GM19239 (cell line): Measurements from ENCODE around the gene AOAH.

ENCODE experiments used
- DNase-seq: peaks from one replicate; pipeline ENCODE4 v3.0.0; 2011; ENCODE audit warnings: low spot score; ENCODE audit not compliant: insufficient read length
- FAIRE-seq: peaks from 2 replicates; lab custom pipeline; 2011; peaks lifted over from hg19 to GRCh38; lab: Jason Lieb, UNC

The AOAH gene

DNA sequence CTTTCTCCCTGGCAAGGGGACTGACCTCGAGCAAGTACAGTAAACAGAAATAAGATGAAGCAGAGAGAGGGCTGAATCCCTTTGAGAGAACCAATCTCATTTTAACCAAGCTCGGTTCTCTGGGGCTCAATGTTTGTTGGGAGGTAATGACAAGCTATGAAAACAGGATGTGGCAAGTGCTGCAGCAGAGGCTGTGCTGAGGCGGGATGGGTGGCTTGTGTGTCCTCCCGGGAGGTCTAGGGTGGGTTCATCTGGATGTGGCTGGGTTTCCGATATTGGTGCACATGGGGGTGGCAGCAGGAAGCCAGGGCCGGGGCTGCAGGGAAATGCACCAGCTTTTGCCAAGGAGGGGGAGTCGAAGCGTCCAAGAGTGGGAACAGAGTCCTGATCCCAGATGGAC lies 84.5 kb downstream of the AOAH start:
- FAIRE-seq (no peak), DNase-seq (no peak)

GRCh38 chr7:36638586-36639263 lies 85.6 kb downstream of the AOAH start:
- FAIRE-seq: no peak
- DNase-seq: no peak

- no peak for DNase-seq
- no peak for FAIRE-seq
These were observed 86.2 kb downstream of the AOAH start for GRCh38 chr7:36638140-36638539.

GRCh38 chr7:36637417-36637816 lies 86.9 kb downstream of the AOAH start:
- no peak for DNase-seq

DNA sequence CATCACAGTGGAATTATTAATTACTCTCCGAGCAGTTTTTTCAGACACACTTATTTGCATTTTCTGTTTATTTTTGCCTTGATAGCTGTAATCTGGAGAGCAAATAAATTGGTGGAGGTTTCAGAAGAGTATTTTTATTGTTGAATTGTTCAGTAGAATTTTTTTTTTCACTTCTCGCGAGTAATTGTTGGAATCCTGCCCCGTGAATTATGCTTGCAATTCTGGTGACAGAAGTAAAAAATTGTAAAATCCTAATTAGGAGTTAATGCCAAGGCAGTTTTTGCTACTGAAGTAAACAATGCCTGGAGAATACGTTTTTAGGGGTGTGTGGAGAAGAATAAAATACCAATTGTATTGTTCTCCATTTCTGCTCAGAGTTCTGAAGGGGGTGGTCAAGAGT lies 88.2 kb downstream of the AOAH start:
- DNase-seq: no peak
- FAIRE-seq: no peak

More at GRCh38 chr7:36637417-36637816, 86.9 kb downstream of the AOAH start:
- no peak for FAIRE-seq

DNA sequence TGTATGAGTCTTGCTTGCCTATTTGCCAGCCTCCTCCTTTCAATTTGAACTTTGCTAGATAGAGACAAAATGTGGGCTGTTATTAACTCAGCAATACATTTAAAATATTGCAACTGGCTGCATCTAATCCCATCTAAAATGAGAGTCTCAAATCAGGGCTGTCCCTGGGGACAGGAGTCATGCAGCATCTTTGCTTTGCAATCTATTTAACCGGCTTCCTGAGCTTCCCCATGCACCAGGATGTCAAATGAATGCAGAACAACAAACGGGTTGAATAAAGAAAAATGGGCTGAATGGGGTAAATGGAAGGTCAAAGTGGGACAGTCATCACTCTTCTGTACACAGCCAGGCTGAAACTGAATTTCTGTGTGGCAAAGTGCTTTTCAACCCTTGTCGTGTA lies 89.2 kb downstream of the AOAH start:
- DNase-seq: no peak
- FAIRE-seq: no peak

GRCh38 chr7:36633377-36633776 lies 90.9 kb downstream of the AOAH start:
- FAIRE-seq: no peak
- DNase-seq: no peak

DNA sequence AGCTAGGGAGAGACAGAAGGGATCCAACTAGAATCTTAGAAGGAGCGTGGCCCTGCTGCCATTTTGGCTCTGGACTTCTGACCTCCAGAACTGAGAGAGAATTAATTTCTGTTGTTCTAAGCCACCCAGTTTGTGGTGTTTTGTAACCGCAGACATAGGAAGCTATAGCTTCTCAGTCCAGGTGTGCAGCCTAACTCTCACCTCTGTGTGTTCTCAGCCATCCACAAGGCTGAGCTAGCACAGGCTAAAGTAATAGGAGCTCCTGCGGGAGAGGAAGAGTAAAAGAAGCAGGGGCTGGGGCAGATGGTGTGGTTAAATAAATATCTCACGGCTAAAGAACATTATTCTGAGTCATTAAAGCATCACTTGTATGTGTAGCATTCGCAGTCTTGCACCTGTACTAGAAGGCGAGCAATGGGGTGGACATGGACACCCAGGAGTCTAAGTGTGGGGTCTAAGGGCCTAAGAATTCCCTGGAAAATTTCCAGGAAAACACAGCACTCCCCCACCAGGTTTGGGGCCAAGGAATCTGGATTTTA lies 94.1 kb downstream of the AOAH start:
- FAIRE-seq: no peak

GRCh38 chr7:36629351-36629750 lies 94.9 kb downstream of the AOAH start:
- no peak for DNase-seq
- FAIRE-seq: no peak

More for the DNA sequence above, 94.1 kb downstream of the AOAH start:
- DNase-seq: no peak

DNA sequence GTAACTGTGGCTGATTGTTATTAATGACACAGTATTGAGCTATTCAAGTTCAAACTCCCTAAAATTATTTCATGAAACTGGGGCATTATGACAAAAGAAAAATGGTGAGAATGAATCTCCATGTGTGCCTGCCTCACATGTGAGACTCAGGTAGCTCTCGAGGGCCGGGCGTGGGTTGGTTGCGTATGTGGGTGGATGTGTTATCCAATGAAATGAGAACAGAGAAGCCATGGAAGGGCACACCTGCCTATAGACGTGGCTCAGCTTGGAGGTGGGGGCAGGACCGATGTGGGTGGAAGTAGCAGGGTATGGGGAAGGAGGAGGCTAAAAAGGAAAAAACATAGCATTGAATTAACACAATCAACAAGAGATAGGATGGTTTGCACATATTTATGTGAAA lies 96.5 kb downstream of the AOAH start:
- FAIRE-seq (no peak), DNase-seq (no peak)

DNA sequence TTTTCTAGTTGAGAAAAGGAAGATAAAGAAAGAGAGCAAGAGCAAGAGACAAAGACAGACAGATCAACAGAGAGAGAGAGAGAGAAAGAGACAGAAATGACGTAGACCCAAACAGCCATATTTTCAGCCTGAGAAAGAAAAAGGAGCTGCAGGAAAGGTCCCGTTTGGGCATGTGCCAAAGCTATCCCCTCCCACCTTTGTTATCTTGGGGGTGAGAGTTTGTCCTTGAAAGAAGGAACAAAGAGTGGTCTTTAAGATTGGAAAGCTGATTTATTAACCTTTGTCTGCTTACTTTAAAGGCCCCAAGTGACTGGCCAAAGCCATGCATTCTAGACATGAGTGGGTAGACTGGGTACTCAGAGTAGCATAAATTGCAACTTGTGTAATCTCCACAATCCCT lies 98.2 kb downstream of the AOAH start:
- DNase-seq (no peak), FAIRE-seq (no peak)

GRCh38 chr7:36625247-36625646 lies 99.0 kb downstream of the AOAH start:
- FAIRE-seq (no peak), DNase-seq (no peak)

GRCh38 chr7:36623247-36623646 lies 101.0 kb downstream of the AOAH start:
- DNase-seq: no peak
- FAIRE-seq: no peak

GRCh38 chr7:36621396-36621795 lies 102.9 kb downstream of the AOAH start:
- no peak for DNase-seq
- no peak for FAIRE-seq

DNA sequence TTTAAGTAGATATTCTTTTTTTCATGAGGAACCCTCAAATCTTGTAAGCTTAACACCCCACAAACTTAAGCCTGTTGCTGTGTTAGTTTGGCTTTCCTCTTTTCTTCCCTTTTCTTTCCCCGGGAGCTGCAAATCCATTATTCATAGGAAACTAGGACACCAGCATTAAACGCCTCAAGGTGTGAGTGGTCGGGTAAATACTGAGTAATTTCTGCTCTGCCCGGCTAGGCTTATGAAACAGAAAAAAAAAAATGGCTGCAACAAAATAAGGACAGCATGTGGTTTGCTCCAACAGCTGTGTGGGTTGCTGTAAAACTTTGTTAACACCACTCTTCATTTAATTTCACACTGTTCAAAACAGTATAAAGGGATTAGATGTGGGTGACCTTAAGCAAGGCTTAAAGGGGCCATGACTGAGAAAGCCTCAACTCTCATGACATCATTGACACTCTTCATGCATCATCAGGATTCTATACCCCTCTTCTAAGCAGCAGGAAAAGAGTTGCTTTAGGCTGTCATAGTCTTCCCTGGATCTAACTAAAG lies 104.1 kb downstream of the AOAH start:
- DNase-seq (no peak), FAIRE-seq (no peak)

GRCh38 chr7:36617408-36617807 lies 106.9 kb downstream of the AOAH start:
- no peak for FAIRE-seq
- no peak for DNase-seq

GRCh38 chr7:36615852-36616540 lies 108.3 kb downstream of the AOAH start:
- FAIRE-seq (no peak), DNase-seq (no peak)

GRCh38 chr7:36614959-36615358 lies 109.3 kb downstream of the AOAH start:
- DNase-seq (no peak), FAIRE-seq (no peak)

GRCh38 chr7:36613031-36613614 lies 111.2 kb downstream of the AOAH start:
- DNase-seq (no peak), FAIRE-seq (no peak)

GRCh38 chr7:36611703-36612102 lies 112.6 kb downstream of the AOAH start:
- no peak for DNase-seq

DNA sequence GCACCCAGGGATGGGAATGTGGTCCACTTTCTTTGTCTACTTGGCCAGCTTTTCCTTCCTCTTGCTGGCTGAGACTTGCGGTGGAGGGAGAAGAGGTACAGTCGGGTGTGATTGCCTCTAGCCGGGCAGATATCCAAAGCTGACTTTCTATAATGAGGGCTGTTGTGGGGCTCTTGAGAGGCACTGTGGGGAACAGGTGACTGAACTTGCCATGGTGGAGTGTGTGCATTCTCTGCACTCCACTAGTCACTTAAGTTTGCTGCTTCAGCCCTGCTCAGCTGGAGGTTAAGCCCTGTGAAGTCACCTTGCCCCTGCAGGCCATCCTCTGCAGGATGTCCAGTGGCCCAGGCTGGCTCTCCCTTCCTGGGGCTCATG lies 116.6 kb downstream of the AOAH start:
- DNase-seq: no peak
- FAIRE-seq: no peak

More at GRCh38 chr7:36611703-36612102, 112.6 kb downstream of the AOAH start:
- no peak for FAIRE-seq
